Measurements from ENCODE around the gene FKBP6.
"Not testable (repeated sequence)": the region's sequence is repeated elsewhere in the genome, so short reads cannot be mapped to it uniquely, and the experiment has no call there.

FKBP6 gene

GRCh38 chr7:73377413-73378200 lies 49.6 kb downstream of the FKBP6 start:
- DNase-seq; H3K4me1 ChIP-seq (ENCODE audit: control insufficient read depth, insufficient read depth, low read depth, low read length); H3K4me2 ChIP-seq (ENCODE audit: low read length, poor library complexity, severe bottlenecking); H4K91ac ChIP-seq (ENCODE audit: low read length); H3K79me1 ChIP-seq (replicated peaks; ENCODE audit: low read length, poor library complexity, severe bottlenecking); H2BK12ac ChIP-seq (ENCODE audit: low read length in 2 of 2); H3K14ac ChIP-seq (ENCODE audit: low read length in 2 of 2); H3K4ac ChIP-seq (ENCODE audit: low read depth in 1 of 2, low read length in 2 of 2); H3K9me3 ChIP-seq (ENCODE audit: control insufficient read depth, low read length); H2BK120ac ChIP-seq (ENCODE audit: low read depth, low read length); H2BK15ac ChIP-seq (ENCODE audit: low read depth, poor library complexity, severe bottlenecking); H2BK5ac ChIP-seq (ENCODE audit: low read depth, low read length, poor library complexity, severe bottlenecking); H3K36me3 ChIP-seq (ENCODE audit: control insufficient read depth in 1 of 2, insufficient read depth in 2 of 2, low read depth in 1 of 2, low read length in 2 of 2); H3K9ac ChIP-seq (ENCODE audit: low read length); H3K18ac ChIP-seq (ENCODE audit: low read depth in 1 of 2, low read length in 2 of 2); H4K8ac ChIP-seq (ENCODE audit: low read length); H3K23ac ChIP-seq (ENCODE audit: low read length in 2 of 2); H3K4me3 ChIP-seq (ENCODE audit: insufficient read depth in 1 of 2, low read depth in 1 of 2, low read length in 2 of 2); H2AK5ac ChIP-seq (ENCODE audit: low read length, severe bottlenecking); H3K27ac ChIP-seq (ENCODE audit: low read length, poor library complexity, severe bottlenecking); H2AFZ ChIP-seq (ENCODE audit: low read depth, low read length): not testable (repeated sequence)
- WGBS: 64% methylated on average over 16 of the region's 68 CpGs
- H3K27me3 ChIP-seq (ENCODE audit: control insufficient read depth in 1 of 2, insufficient read depth in 1 of 2, low read length in 2 of 2): peaks cover 0 to 26% of the 10 kb centered on the region in 2 experiments

GRCh38 chr7:73382934-73383503 lies 55.1 kb downstream of the FKBP6 start:
- Histone ChIP-seq H3K9me3 (ENCODE audit: control insufficient read depth, low read length) (peaks cover 25% of the 10 kb centered on the region), H3K9ac (ENCODE audit: low read length) (no peak overlapping the region), H3K23ac (ENCODE audit: low read length in 2 of 2) (no peak overlapping the region), H3K36me3 (ENCODE audit: control insufficient read depth in 1 of 2, insufficient read depth in 2 of 2, low read depth in 1 of 2, low read length in 2 of 2) (no peaks in the 10 kb centered on the region), H2BK15ac (ENCODE audit: low read depth, poor library complexity, severe bottlenecking) (no peak overlapping the region), H4K8ac (ENCODE audit: low read length) (no peak overlapping the region), H3K27me3 (ENCODE audit: control insufficient read depth in 1 of 2, insufficient read depth in 1 of 2, low read length in 2 of 2) (peaks cover 0 to 11% of the 10 kb centered on the region in 2 experiments), H3K4me3 (ENCODE audit: insufficient read depth in 1 of 2, low read depth in 1 of 2, low read length in 2 of 2) (no peak overlapping the region), H3K27ac (ENCODE audit: low read length, poor library complexity, severe bottlenecking) (no peak overlapping the region), H3K4ac (ENCODE audit: low read depth in 1 of 2, low read length in 2 of 2) (no peak overlapping the region), H2AFZ (ENCODE audit: low read depth, low read length) (no peak overlapping the region), H2BK5ac (ENCODE audit: low read depth, low read length, poor library complexity, severe bottlenecking) (no peak overlapping the region), H3K18ac (ENCODE audit: low read depth in 1 of 2, low read length in 2 of 2) (no peak overlapping the region), H3K79me1 (replicated peaks; ENCODE audit: low read length, poor library complexity, severe bottlenecking) (no peaks in the 10 kb centered on the region), H2BK12ac (ENCODE audit: low read length in 2 of 2) (no peak overlapping the region), H3K4me1 (ENCODE audit: control insufficient read depth, insufficient read depth, low read depth, low read length) (no peaks in the 10 kb centered on the region), H3K4me2 (ENCODE audit: low read length, poor library complexity, severe bottlenecking) (no peak overlapping the region), H2AK5ac (ENCODE audit: low read length, severe bottlenecking) (no peak overlapping the region), H2BK120ac (ENCODE audit: low read depth, low read length) (no peak overlapping the region), H3K14ac (ENCODE audit: low read length in 2 of 2) (no peak overlapping the region), H4K91ac (ENCODE audit: low read length) (no peak overlapping the region)
- WGBS: 93% methylated on average over 2 of the region's 4 CpGs
- no peak for DNase-seq

- Histone ChIP-seq H3K4me1 (ENCODE audit: control insufficient read depth, insufficient read depth, low read depth, low read length) (no peaks in the 10 kb centered on the region), H3K4ac (ENCODE audit: low read depth in 1 of 2, low read length in 2 of 2) (no peak overlapping the region), H3K18ac (ENCODE audit: low read depth in 1 of 2, low read length in 2 of 2) (no peak overlapping the region), H2BK12ac (ENCODE audit: low read length in 2 of 2) (no peak overlapping the region), H3K27me3 (ENCODE audit: control insufficient read depth in 1 of 2, insufficient read depth in 1 of 2, low read length in 2 of 2) (no peaks in the 10 kb centered on the region), H3K14ac (ENCODE audit: low read length in 2 of 2) (no peak overlapping the region), H2BK120ac (ENCODE audit: low read depth, low read length) (no peak overlapping the region), H2BK15ac (ENCODE audit: low read depth, poor library complexity, severe bottlenecking) (no peak overlapping the region), H3K4me3 (ENCODE audit: insufficient read depth in 1 of 2, low read depth in 1 of 2, low read length in 2 of 2) (peak overlapping the region in 1 of 2 experiments; percentile 10), H2BK5ac (ENCODE audit: low read depth, low read length, poor library complexity, severe bottlenecking) (no peak overlapping the region), H3K23ac (ENCODE audit: low read length in 2 of 2) (no peak overlapping the region), H4K8ac (ENCODE audit: low read length) (no peak overlapping the region), H3K9me3 (ENCODE audit: control insufficient read depth, low read length) (peaks cover 50% of the 10 kb centered on the region), H3K9ac (ENCODE audit: low read length) (no peak overlapping the region), H3K27ac (ENCODE audit: low read length, poor library complexity, severe bottlenecking) (no peak overlapping the region), H4K91ac (ENCODE audit: low read length) (no peak overlapping the region), H2AFZ (ENCODE audit: low read depth, low read length) (no peak overlapping the region), H3K36me3 (ENCODE audit: control insufficient read depth in 1 of 2, insufficient read depth in 2 of 2, low read depth in 1 of 2, low read length in 2 of 2) (no peaks in the 10 kb centered on the region), H2AK5ac (ENCODE audit: low read length, severe bottlenecking) (no peak overlapping the region), H3K4me2 (ENCODE audit: low read length, poor library complexity, severe bottlenecking) (no peak overlapping the region), H3K79me1 (replicated peaks; ENCODE audit: low read length, poor library complexity, severe bottlenecking) (no peaks in the 10 kb centered on the region)
- WGBS: 71% methylated on average over 1 of the region's 2 CpGs
- DNase-seq: peak; percentile 7
Measured at GRCh38 chr7:73387221-73387828, 59.4 kb downstream of the FKBP6 start.

- H3K9me3 ChIP-seq (ENCODE audit: control insufficient read depth, low read length): peaks cover 48% of the 10 kb centered on the region
- DNase-seq: no peak
- no CpG with 5 or more reads among the region's 4 CpGs for WGBS
- no peaks in the 10 kb centered on the region for H3K79me1 ChIP-seq (replicated peaks; ENCODE audit: low read length, poor library complexity, severe bottlenecking)
- no peak overlapping the region for H2BK120ac ChIP-seq (ENCODE audit: low read depth, low read length)
- H3K27me3 ChIP-seq (ENCODE audit: control insufficient read depth in 1 of 2, insufficient read depth in 1 of 2, low read length in 2 of 2): no peaks in the 10 kb centered on the region
- no peak overlapping the region for H2AK5ac ChIP-seq (ENCODE audit: low read length, severe bottlenecking)
- no peak overlapping the region for H2BK15ac ChIP-seq (ENCODE audit: low read depth, poor library complexity, severe bottlenecking)
- H3K27ac ChIP-seq (ENCODE audit: low read length, poor library complexity, severe bottlenecking): no peak overlapping the region
- H3K23ac ChIP-seq (ENCODE audit: low read length in 2 of 2): no peak overlapping the region
- no peak overlapping the region for H2BK12ac ChIP-seq (ENCODE audit: low read length in 2 of 2)
- H4K8ac ChIP-seq (ENCODE audit: low read length): no peak overlapping the region
- H2BK5ac ChIP-seq (ENCODE audit: low read depth, low read length, poor library complexity, severe bottlenecking): no peak overlapping the region
- H3K4me2 ChIP-seq (ENCODE audit: low read length, poor library complexity, severe bottlenecking): no peak overlapping the region
- no peak overlapping the region for H3K4ac ChIP-seq (ENCODE audit: low read depth in 1 of 2, low read length in 2 of 2)
- H3K36me3 ChIP-seq (ENCODE audit: control insufficient read depth in 1 of 2, insufficient read depth in 2 of 2, low read depth in 1 of 2, low read length in 2 of 2): no peaks in the 10 kb centered on the region
- no peak overlapping the region for H3K9ac ChIP-seq (ENCODE audit: low read length)
- no peaks in the 10 kb centered on the region for H3K4me1 ChIP-seq (ENCODE audit: control insufficient read depth, insufficient read depth, low read depth, low read length)
- no peak overlapping the region for H3K18ac ChIP-seq (ENCODE audit: low read depth in 1 of 2, low read length in 2 of 2)
- H4K91ac ChIP-seq (ENCODE audit: low read length): no peak overlapping the region
- H3K4me3 ChIP-seq (ENCODE audit: insufficient read depth in 1 of 2, low read depth in 1 of 2, low read length in 2 of 2): no peak overlapping the region
- no peak overlapping the region for H3K14ac ChIP-seq (ENCODE audit: low read length in 2 of 2)
- no peak overlapping the region for H2AFZ ChIP-seq (ENCODE audit: low read depth, low read length)
Measured at GRCh38 chr7:73387908-73388414, 60.0 kb downstream of the FKBP6 start.
